Prostate gland (tissue), 2 donors: Measurements from ENCODE around the gene SLC17A9.

Source experiments
- POLR2A ChIP-seq: fragments of 450-650 bp; IDR thresholded peaks from one replicate; pipeline ENCODE4 v1.6.1; 2016; ENCODE audit warnings: antibody characterized with exemption, mild to moderate bottlenecking
- TF ChIP-seq, protein P1 (sequence below), 4 experiments: fragments of 200-600 bp in 2 of 4; fragments of 450-650 bp in 2 of 4; sonication (generic) in 2 of 4; IDR thresholded peaks; 1 replicate in 3 of 4; 2 replicates in 1 of 4; pipeline ENCODE4 v1.5.1; 2016 to 2019; ENCODE audit warnings: antibody characterized with exemption in 4 of 4, mild to moderate bottlenecking in 2 of 4, moderate library complexity in 2 of 4

DNA sequence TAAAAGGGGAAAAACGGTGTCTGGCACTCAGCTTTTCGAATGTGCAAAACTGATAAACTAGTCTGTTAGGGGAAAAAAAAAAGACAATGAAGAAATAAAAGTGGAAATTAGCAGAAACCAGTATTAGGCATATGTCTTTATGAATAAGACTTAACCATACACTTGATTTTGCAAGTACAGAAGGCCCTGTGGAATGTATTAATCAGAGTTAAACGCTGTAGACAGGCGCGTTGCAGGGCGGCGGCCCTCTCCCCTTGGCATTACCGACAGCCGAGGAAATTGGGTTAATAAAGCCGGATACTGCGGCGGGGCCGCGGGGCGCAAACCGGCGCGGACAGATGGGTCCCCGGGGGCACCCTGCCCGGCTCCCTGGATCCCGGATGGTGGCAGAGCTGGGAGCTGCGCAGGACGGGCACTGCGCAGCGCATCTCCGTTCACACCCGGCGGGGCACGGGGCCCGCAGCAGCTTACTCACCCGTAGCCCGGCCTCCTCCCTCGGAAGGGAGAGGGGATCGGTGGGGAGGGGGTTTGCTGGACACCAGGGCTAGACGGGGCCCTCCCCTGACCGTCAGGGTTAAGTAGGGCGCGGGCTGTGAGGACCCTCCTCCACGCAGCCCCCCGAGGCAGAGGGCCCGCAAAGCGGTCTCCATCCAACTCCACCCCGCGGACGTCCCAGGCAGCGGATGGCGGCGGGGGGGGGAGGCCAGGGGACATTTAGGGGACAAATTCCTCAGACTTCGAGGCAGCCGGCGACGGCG lies 52.3 kb downstream of the SLC17A9 start:
- TF ChIP-seq, protein P1, sequence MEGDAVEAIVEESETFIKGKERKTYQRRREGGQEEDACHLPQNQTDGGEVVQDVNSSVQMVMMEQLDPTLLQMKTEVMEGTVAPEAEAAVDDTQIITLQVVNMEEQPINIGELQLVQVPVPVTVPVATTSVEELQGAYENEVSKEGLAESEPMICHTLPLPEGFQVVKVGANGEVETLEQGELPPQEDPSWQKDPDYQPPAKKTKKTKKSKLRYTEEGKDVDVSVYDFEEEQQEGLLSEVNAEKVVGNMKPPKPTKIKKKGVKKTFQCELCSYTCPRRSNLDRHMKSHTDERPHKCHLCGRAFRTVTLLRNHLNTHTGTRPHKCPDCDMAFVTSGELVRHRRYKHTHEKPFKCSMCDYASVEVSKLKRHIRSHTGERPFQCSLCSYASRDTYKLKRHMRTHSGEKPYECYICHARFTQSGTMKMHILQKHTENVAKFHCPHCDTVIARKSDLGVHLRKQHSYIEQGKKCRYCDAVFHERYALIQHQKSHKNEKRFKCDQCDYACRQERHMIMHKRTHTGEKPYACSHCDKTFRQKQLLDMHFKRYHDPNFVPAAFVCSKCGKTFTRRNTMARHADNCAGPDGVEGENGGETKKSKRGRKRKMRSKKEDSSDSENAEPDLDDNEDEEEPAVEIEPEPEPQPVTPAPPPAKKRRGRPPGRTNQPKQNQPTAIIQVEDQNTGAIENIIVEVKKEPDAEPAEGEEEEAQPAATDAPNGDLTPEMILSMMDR (IDR thresholded peaks at IDR 0.05): no peak
- TF ChIP-seq POLR2A: no peak
